Stimulated activated CD8-positive, alpha-beta memory T cell treated with anti-CD3 and anti-CD28 coated beads, Interleukin-4, amount 100 ng/mL, for 48 hours (primary cell): Measurements from ENCODE around the gene XIRP2.

Source experiments
- DNase-seq: peaks from one replicate; pipeline ENCODE4 v3.0.0-alpha.2; 2020

The XIRP2 gene

DNA sequence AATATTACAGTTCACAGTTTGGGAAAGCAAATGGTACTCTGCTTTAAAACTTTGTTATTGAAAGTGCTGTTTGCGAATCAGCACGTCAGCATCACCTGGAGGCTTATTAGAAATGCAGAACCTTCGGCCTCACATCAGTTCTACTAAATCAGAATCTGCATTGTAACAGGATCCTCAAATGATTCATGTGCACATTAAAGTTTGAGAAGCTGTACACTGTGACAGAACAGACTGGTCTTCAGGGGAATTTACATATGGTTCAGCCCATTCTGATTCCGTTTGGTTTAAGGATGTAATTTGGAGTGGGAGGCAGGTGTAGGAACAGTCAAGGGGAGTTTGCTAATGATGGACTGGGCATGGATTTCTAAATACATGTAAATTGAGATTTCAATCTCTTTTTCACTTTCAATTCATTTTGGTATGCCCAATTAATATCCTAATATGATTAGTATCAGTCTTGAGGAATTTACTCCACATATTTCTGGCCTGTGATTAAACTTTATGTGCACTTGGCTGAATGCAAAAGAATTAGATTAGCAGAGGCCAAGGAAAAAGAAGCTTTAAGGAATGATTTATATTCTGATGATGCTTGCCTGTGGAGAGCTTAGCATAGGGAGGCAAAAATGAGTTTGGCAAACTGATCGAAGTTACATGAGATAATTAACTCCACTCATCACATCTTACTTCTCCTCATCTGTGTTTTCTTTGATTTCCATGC lies 248.8 kb downstream of the XIRP2 start:
- DNase-seq = no peak

DNA sequence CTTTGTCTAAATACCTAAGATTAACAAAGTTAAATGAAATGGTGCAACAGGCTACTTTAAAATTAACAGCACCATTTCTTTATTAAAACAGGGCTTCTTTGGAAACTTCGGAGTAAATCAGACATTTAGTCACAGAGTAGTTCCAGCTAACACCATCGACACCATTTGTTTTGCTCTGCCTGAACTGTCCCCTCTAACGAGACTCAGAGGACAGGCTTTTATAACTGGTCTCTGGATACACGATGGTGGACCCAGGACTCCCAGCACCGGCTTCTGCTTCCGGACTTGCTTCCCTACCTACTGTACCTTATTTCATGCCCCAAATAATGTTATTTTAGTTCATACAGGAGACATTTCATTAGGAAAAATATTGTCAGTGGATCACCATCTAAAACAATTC lies 252.1 kb downstream of the XIRP2 start:
- no peak for DNase-seq

DNA sequence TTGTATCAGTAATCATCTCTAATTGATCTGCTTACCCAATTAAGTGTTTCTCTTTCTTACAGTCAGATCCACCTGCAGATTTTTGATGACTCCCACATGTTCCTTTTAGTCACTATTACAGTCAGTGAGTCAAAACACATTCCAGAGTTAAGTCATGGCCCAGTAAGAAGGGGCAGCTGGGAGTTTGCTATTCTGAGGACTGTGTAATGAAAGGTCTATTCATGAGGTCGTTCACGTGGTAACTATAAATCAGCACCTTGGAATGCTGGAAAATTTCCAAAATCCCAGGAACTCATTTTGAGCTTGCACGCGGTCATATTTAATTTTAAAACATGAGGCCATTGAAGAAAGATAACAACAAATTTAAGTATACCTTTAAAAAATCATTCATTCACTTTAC lies 252.5 kb downstream of the XIRP2 start:
- DNase-seq = no peak

DNA sequence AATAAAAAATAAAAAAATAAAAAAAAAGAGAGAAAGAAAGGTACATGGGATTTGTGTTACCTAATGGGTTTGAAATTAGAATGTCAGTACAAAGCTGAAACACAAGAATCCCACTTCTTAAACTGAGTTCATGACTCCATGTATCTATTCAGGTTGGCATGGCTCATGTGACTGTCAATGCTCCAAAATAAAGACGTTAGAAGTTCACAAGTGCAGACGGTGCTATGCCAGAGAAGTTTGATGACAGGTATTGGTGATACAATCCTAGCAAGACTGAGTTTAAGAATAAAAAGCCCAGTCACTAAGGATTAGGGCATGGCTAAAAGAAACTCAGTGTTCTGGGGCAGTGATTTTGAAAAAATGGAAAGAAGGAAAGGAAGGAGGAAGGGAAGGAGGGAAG lies 254.3 kb downstream of the XIRP2 start:
- DNase-seq = no peak

DNA sequence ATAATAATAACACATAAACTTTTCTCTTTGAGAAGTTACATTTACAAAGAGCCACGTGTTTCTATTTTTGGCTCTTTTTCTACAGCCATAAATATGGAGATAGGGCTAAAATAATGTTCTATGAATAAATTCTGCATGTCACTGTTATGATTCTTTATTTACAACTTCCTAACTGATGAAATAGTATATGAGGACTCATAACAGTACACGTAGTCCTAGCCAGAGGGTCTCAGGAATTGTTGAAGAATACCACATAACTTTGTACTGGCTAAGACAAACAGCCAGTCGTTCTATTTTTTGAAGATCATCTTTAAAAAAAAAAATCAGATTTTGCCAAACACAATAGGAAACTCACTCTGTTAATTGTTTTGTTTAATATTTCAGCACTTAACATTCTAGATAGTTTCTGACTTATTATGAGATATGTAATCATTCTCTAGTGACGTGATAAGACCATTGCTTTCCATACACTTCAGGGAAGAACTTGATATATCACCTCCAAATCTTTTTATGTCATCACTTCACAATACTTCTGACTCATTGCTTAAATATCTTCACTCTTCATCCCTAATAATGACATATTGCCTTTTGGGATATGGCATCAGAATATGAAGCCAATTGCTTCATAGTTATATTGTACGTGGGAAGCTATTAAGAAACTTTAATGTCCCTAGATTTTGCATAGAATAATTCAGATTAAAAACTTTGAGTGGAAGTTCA lies 256.1 kb downstream of the XIRP2 start:
- DNase-seq = no peak

DNA sequence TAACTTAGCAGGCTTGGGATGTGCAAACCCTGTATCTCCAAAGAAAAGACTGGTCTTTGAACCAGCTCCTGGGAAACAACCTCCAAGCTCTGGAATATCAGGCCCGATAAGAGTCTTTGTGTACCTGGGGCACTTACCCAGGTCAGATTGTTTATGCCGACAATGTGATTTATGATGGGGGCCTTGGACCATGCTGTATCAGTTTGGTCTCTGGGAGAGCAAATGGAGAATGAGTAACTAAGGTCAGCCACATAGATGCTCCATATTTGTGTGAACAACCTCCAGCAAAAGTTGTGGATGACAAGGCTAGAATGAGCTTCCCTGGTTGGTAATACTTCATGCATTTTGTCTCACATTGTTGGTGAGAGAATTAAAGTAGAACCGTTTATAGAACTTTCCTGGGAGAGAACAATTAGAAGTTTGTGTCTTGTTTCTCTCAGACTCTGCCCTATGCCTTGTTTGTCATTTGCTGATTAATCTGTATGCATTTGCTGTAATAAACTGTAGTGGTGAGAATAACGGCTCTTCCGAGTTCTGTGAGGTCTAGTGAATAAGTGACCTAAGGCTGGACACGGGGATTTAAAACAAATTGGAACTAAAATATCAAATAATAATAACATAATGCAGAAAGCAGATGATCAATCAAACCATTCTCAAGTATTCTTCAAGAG lies 259.1 kb downstream of the XIRP2 start:
- no peak for DNase-seq

DNA sequence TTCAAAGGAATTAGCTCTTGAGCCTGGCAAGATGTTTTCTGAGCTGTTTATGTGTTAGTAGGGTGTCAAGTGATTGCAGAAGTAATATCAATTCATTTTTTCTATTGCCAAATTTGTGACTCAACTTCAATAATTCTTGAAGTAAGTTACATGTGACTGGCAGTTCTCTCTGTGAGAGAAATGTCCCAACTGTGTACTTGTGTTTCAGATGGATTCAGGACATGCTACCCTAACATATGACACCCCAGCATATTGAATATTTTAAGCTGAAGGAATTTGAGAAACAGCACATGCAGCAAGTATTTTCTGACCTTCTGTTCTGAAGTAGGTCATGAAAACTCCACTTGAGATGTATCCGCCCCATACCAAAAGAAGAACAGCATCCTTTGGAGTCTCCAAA lies 263.6 kb downstream of the XIRP2 start:
- no peak for DNase-seq

DNA sequence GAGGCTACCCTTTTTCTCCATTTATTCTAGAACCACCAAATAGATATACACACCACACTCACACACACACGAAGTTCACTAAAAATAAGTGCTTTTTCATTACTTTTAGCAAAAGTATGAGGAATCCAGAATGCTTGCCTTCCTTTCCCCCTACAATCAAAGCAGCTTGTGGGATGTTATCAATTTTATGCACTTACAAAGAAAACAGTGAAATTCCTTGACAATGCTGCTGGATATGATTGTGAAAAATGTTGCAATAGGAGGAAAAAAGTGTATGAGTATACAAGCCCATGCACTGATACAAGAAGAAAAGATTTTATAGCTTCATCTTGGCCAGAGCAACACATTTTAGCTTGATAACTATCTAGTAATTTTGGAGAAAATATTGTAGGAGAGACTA lies 269.2 kb downstream of the XIRP2 start:
- DNase-seq = no peak

DNA sequence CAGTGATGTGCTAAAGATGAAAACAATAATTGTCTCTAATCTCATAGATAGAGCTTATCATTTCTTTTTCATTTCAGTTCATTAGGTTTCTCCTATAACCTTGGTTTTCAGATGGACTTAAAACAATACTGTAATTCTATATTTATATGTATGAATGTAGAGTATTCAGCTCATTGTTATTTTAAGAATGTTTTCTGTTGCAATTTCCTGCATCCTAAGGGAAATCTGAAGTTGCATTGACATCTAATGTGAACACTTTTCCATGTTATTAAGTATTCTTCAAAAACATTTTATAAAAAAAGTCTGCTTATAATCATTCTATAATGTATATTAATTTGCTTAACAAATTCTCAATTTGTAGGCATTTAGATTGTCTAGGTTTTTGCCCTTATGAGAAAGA lies 288.9 kb downstream of the XIRP2 start:
- DNase-seq = no peak

DNA sequence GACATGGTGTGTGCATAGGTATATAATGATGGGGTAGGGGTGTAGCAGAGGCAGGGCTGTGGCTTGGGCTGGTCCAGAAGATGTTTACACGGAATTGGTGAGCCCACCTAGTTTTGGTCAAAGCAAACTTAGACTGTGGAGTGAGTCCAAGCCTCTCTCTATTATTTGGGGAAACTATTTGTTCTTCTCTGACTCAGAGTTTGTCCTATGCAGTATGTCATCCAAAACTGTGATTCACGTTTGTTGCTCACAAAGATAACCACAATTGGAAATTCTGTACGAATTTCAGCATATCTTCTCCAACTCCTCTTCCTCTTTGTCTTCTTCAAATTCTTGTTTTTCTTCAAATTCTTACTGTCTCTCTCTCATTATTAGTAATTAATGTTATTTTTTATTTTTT lies 292.9 kb downstream of the XIRP2 start:
- DNase-seq = no peak

DNA sequence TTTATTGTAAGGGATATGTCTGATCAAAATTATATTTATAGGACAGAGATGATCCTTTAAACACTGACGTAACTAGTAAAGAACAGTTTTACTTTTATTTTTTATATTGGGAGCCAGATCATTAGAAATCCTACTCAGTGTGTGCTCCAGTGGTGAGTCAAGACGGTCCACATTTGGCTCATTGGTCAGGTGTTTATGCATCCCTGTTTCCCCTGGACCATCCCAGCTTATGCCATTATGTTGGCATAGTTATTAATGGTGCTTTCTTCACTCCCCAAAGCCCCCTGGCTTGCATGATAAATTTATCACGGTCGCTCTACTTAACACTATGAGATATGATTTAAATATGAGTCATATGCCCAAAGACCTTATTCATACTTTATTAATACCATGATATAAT lies 293.4 kb downstream of the XIRP2 start:
- no peak for DNase-seq

DNA sequence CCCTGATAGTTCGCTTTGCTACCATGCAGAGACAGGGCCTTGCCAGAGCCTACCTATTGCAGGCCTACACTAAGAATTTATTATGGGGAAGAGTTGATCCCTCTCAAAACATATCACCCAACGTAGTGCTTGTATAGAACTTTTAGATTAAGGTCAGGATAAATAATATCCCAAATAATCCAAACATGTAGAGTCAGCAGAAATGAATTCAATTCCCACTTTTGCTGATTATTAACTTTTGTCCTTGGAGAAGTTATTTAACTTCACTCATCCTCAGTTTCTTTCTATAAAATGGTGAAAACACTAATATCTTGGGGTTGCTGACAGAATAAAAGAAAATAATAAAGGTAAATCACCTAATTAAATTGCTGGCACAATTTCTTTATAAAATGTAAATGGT lies 294.1 kb downstream of the XIRP2 start:
- no peak for DNase-seq

DNA sequence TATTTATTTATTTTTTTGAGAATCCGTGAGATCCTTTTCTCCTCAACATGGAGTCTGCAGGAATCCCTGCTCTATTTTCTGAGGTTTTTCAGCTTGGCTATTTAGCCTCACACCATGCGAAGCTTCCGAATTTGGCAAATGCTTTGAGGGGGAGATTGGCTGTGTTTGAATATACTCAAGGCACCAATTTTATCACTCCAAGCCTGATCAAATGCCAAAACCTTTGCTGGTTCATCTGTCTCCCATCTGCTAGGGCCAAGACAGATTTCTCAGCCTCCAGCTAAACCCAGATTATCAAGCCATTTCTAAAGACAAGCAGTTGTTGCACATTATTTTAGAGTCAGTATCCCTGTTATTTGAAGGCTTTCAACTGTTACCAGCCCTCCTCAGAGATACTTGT lies 295.7 kb downstream of the XIRP2 start:
- no peak for DNase-seq

DNA sequence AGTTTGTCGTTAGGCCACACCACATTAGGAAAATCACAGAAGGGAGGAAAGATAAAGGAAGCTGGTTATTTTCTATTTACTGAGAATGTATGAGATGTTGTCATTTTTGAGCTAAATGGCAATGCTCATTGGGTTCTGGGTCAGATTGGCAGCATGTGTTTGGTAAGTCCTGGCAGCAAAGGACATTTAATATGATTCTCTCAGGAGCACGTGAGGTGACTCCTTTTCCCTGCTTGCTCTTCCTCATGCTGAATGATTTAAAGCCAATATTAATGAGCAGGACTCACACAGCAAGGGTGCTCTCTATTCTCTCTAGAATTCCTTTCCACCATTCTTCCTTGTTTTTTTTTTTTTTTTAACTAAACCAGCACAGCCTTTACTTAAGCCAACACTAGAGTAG lies 298.2 kb downstream of the XIRP2 start:
- no peak for DNase-seq

DNA sequence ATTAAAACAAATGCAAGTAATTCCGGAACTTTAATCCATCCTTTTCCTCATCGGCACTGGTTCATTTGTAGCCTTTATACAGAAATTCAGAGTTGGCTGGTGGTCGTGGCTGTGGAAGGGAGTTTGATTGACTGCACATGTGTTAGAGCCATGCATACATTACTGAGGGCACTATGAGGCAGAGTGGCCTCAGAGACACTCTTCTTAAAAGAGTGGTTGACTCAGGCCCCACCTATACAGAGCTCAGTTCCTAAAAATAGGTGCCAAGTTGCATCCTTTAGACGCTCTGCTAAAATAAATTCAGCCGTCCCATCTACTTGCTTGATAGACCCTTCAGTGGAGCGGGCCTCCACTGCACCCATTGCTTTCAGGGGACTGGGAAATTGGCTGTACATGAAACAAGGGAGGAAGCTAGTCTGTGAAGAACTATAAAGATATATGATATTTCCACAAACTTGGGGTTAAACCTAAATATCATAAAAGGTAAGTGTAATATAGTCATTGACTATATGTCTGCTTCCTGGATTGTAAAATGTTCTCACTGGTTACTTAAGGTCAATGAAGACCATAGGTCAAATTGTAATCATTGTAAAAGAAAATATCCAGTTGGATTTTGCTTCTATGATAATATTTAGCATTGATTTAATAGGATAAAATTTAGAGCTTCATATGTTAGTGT lies 298.9 kb downstream of the XIRP2 start:
- no peak for DNase-seq

DNA sequence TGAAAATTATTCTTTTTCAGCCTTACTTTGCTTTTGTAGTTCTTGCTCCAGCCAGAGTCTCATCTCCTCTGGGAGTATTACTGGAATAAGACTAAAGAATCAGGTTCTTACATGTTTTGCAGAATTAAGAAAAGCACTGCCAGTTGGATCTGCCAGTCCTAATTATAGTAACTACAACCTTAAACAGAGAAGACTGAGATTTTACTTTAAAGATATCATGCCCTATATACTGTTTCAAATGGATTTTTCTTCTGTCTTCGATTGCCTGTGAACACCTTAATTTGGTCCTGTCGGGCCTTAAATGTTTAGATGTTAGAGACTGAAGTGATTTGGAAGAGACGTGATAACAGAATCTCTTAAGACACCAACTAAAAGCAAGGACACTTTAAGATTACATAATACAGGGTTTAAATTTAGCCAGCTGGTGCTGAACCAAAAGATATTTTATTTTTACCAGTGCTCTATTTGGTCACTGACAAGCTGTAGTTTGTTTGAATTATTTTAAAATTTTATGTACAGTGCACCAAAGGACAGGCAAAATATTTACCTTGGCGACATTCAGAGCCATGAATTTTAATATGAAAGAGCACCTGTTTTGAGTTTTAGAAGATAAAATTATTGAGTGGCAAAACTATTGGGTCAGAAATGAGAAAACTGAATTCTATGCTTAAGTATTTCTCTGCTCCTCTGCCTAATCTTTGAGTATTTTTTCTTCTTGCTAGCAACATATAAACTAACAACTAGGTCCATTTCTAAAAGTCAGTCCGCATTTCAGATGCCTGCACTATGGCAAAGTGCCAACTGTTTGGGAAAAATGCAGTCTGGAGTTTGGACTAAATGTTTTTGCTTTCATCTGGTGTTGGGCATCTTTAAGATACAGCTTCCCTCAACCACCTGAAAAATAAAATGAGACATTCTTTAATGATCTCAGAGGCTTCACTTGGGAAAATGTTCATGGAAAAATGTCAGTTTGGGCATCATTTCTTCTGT lies 300.0 kb downstream of the XIRP2 start:
- DNase-seq = no peak

DNA sequence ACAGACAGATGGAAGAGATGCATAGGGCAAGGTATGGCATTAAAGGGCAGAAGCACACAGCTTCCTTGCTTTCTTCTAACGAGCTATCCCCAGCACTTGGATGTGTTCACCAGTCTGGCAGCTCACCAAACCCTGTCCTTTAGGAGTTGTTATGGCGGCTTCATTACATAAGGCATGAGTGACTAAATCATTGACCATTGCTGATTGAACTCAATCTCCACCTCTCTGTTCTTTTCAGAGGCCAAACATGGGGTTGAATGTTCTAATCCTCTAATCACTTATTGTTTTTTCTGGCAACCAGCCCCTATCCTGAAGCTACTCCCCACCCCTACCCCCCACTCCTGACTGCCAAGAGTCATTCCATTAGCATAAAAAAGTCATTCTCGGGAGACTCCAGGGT lies 301.8 kb downstream of the XIRP2 start:
- no peak for DNase-seq

DNA sequence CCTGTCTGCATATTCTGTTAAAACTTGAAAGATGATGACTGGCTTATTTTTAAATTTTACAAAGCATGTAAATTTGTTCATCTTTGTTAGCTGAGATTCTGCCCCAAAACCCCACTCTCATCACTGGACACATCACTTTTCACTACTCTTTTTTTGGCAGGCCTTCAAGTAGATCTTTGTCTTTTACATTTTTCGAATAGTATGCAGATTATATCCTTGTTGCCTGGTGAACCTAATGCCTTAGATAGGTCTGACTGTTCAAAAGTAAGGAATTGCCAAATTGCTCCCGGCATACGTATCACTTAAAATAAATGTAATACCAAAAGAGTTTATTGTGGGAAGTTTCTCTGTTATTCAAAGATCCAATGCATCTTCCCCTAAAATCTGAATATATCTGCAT lies 303.3 kb downstream of the XIRP2 start:
- DNase-seq = no peak

DNA sequence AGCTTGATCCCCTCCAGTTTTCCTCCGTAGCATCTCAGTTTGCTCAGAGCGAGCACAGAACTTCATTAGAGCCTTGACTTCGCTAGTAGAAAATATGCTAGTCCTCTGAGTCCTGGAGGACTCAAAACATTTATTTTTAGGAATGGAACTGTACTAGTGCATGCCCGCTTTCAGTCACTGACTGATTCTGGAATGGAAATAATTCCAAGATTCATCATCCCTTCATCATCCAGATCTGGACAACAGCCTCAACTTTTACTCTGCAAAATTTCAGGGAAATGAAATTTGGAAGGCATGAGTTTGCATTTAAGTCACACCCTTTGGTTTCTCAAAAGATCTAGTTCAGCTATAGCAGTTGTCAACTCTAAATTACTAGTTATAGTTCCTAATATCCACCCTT lies 304.6 kb downstream of the XIRP2 start:
- no peak for DNase-seq

DNA sequence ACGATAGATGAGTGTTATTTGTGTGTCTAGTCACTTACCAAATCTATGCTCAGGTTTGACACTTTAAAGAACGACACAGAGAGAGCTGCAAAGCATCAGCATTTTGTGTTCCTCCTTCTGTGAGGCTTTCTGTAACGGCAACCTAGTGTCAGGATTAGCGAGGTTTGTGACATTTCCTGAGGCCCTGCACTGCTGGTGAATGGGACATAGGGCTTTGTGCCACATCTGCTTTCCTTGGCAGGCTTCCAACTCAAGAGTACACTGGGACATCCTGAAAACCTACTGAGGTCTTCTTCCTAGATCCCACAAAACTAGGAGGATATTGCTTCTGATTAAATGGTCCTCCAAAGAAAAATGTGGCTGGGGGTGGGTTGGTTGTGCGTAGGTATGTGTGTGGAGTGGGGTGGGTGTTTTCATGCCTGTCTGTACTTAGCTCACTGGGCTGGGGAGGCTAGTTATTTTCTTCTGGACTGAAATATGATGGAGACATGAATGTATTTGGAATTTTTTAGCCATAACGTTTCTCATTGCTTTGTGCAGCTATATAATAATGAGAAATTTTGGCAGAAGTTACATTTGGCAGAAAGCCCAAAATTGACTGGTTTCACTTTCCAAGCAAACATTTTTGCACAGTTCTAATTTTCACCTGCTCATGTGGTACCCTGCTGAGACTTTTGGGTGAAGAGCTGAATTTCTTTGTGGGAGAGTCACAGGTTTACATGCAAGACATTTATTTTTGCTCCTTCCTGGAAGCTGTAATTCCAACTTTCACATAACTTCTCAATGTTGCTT lies 308.4 kb downstream of the XIRP2 start:
- DNase-seq = no peak

DNA sequence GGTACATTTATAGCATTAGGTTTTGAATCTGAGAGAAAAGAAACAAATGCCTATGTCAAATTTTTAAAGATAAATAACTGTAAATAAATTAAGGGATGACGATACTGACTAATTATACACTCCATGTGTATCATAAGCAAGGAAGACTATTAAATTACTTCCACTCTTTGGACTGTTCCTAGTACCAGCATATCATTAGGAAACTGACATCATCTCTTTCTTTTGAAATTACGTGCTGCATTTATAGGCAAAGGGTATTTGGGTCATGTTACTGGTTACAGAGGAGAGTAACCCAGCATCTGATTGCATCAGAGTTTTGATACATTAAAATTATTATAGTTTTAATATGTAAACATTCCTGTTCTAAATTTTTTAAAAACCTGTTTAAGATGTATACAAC lies 309.7 kb downstream of the XIRP2 start:
- DNase-seq = no peak

DNA sequence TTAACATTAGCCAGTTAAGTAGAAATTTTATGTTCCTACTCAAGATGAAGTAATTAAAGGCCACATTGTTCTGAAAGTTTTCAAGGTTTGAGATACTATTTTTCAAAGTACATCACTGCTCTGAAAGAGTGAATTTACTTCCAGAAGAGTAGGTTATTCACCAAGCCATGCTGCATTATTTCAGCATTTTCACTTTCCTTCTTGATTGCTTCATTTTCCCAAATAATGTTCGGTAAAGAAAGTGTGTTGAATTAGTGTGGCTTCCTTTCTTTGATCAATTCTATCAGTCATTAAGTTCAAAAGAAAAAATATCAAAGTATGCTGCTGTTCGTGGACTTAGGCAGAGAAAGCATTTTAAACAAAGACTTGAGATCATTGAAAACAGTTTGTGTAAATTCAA lies 310.3 kb downstream of the XIRP2 start:
- DNase-seq = no peak
